Activated CD4-positive, alpha-beta T cell treated with anti-CD3 and anti-CD28 coated beads for 1 hour (primary cell): ENCODE data around the gene TMEM140.
"Not testable (repeated sequence)": the region's sequence is repeated elsewhere in the genome, so short reads cannot be mapped to it uniquely, and the experiment has no call there.

ENCODE experiments used
- DNase-seq: peaks from one replicate; pipeline ENCODE4 v3.0.0-alpha.2; 2020

The TMEM140 gene

DNA sequence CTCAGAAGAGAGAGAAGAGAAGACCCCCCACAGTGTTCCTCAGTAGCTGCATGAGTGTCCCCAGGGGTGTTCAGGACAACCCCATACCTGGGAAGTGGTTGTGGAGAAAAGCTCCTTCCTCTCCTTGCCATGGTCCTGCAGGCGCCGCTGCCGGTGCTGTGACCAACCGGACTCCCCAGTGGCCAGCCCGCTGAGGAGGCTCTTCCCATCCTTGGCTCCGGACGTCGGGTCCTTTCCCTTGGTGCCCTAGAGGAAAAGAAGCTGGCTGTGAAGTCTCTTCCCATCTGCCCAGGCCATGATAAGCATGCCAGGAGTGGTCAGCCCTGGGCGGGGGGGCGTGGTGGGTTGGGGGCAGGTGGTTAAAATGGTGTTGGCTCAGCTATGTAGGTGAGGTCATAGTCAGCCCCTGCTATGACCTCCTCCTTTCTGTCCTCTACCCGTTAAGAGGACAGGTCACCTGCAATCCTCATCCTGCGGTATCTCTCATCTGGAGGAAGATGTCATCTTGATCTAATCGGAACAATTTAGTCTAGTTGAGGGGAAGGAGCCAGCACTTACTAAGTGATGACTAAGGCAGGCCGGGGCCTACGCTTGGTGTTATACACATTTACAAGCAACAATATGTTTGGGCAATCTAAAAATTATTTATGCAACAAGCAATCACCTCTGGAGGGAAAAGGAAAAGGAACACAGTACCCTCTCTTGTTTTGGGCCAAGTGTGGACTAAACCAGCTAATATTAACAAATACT lies 50.2 kb downstream of the TMEM140 start:
- DNase-seq = no peak

DNA sequence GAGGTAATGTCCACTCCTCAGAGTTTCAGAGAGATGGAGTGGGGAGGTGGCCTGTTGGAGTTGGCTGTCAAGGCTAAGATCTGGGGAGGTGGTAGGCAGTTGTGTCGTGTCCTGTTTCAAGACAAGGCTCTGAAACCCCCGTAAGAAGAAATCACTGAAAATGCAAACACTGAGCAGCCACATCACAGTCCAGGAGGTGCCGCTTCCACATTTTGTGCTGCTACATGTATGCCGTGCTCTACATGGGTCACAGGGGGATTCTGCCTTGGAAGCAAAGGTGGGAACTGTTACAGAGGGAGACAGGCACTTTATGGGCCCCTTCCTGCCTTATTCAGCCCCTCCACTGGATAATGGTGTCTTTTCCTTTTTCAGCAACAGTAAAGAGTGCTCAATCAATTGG lies 51.6 kb downstream of the TMEM140 start:
- DNase-seq = no peak

- no peak for DNase-seq
Measured at GRCh38 chr7:135200821-135201331, 53.0 kb downstream of the TMEM140 start.

DNA sequence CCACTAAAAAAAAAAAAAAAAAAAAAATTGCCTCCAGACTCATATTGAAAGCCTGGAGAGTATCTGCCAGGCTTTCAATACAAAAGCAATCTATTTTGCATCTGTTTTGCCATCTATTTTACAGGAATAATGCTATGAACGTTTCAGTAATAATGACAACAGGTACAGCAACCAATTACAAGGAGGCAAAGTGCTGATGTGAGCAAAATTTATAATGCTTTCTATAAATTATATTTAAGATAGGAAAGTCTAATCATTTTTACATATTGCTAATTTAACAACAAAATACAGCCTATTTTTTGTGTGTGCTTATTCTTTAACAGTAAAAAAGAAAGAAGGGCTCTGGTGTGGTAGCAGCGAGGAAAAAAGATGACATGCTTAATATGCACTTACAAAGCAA lies 53.5 kb downstream of the TMEM140 start:
- DNase-seq = no peak

DNA sequence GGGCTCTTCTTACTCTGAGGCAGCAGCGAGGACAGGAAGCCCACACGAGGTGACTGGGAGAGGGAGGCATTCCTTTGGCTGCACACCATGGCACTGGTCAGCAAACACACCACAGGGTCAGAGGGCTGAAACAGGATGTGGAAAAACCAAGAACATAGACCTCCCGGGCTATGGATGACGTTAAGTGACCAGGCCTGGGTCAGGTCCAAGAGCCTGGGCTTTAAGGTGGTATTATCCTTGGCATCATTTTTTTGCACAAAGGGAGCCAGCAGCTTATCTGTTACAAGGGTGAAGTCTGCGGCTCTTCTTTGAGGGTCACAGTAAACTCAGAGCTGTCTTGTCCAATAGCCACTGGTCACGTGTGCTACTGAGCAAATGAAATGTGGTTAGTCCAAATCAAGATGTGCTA lies 56.5 kb downstream of the TMEM140 start:
- DNase-seq = no peak

DNA sequence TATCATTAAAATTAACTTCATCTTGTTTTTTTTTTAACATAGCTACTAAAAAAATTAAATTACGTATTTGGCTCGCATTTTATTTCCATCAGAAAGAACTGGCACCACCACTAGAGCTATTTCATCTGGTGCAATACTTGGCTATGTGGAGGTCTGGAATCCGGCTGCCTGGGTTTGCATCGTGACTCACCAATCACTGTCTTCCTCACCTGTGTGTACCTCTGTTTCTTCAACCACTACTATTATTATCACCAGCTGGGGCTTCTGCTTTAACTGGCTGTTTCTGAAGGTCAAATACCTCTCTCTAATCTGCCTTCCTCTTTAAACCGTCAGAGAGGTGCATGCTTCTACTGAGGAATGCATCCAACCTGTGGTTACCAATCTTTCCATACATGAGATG lies 57.0 kb downstream of the TMEM140 start:
- no peak for DNase-seq

DNA sequence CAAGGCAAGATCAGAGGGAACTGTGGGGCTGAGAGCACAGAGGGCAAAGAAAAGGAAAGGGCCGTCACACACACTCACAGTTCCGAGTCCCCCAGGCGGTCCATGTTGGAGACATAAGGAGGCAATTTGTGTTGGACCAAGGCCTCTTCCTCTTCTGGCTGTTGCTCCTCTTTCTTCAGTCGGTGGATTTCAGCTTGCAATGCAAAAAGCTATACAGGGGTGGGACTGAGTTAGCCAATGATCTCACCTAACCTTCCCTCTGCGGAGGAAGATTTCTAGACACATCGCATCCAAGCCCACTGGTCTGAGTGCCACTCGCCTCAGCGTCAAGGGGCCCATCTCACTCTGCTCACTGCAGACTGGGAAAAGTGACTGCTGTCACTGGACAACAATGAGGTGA lies 58.0 kb downstream of the TMEM140 start:
- DNase-seq = no peak

DNA sequence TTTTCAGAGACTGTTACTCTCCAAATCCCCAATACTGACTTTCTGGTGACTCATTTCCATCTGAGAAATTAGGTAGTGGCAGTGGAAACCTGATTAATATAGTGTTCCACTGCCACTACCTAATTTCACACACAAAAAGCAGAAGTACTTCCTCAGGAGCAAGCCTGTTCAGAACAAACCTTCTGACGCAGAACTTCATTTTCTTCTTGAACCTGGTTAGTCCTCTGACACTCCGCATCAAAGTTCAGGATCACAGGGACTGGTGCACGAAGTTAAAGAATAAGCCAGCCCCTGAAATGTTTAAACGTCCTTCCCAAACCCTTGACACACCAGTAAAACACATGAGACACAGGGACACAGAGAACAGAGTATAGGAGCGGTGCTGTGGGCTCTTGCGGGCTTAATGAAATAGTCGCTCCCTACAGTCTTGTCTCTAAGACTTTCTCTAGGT lies 59.1 kb downstream of the TMEM140 start:
- DNase-seq = no peak

DNA sequence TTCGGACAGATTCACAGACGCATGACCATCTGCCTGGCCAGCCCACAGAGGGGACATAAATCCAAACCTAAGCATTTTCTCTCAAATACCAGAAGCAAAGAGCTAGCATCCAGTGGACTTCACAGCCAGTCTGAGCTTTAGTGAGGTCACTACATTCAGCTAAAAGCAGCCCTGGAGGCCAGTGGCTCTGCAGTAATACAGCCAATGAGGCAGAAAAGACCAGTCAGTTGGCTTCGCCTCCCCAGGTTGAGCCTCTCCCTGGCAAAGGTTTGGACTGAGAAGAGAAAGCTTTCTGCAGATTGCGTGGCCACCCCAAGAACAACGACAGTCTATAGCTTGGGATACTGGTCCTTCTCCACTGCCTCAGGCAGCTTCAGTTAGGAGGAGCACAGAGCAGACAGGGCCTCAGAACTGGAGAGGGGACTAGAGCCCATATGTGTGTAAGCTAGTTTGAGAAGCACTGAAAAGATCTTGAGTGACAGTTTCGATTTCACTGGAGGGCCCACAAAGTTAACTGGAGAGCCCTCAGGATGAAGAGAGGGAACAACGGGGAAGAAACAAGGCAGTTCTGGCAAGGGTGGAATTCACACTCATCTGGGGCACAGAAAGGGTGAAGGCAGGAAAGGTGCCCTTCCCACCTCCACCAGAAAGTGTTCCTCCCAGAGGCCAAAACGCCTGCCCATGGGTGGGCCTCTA lies 59.7 kb downstream of the TMEM140 start:
- DNase-seq = no peak

DNA sequence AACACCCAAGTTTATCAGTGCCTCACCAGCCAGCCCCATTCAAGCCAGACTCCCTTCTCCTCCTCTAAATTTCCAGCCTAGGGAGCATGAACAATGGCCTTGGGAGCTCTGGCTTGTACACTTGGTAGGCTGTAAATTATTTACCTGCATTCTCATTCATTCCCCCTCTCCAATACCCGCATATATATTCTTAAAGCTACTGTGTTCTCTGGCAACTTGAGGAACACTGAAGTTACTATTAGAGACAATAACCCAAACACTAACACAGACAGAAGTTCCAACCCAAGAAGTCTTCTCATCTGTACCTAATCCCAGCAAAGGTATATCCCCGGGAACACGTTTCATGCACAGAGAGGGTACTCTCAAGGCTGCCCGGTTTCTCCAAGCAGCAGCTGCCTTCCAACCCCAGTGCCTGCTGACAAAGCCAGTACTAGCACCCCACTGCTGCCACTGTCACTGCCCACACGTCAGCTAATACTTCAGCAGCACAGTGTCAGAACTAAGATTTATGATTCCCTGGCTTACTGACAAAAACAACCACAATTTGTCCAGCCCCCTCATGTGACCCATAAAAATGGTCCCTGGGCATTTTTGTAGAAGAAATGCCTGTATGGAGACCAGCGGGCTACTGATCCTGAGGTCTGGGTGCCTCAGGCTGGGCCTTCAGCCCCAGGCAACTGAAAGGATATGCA lies 60.4 kb downstream of the TMEM140 start:
- no peak for DNase-seq

DNA sequence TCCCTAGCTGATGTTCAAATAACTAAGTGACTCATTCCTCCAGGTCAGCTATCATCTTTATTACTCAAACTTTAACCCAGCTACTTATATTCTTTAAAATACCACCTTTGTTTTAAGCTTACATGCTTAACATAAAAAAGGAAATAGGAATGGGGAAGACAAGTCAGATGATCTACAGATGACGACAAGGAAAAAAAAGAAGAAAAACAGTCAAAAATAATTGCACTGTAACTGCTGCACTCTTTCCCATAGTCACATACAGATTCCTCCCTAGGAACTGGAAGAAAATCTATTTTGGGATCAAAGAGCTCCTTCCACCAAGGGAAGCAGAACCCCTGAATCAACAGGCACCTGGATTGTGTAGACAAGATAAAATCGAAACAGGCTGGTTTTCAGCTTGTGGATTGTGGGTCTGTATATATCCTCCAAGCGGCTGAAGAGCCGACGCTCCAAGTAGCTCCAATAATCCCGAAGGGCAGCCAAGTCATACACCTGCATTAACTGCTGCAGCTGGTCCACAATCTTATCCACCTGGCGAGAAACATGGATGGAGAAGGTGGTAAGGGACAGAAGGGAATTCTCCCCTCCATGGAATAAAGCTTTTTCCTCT lies 61.5 kb downstream of the TMEM140 start:
- DNase-seq = no peak

GRCh38 chr7:135210888-135211178 lies 63.0 kb downstream of the TMEM140 start:
- DNase-seq = no peak

GRCh38 chr7:135211179-135211945 lies 63.5 kb downstream of the TMEM140 start, which contains the start of gene WDR91:
Gene WDR91, minus strand, starts transcription at chr7:135211526. Its CDS starts 24 bp downstream, at chr7:135211502.
- peak; percentile 94 for DNase-seq

DNA sequence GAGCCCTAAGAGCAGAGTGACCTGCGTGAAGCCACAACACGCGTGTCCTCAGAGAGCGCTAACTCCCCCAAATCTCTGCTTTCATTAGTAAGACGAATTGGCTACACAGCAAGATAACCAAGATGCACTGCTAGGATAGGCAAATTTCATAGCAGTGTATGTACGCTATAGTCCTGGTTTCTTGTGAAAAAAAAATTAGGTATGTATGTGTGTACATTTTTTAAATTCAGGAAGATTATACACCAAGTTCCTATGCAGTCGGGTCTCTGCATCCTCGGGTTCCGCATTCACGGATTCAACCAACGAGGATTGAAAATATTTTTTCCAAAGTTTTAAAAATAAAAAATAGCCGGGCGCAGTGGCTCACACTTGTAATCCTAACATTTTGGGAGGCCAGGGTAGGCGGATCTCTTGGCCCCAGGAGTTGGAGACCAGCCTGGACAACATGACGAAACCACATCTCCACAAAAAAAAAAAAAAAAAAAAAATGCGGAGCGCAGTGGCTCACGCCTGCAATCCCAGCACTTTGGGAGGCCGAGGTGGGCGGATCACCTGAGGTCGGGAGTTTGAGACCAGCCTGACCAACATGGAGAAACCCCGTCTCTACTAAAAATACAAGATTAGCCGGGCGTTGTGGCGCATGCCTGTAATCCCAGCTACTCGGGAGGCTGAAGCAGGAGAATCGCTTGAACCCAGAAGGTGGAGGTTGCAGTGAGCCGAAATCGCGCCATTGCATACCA lies 64.2 kb downstream of the TMEM140 start:
- not testable (repeated sequence) for DNase-seq

DNA sequence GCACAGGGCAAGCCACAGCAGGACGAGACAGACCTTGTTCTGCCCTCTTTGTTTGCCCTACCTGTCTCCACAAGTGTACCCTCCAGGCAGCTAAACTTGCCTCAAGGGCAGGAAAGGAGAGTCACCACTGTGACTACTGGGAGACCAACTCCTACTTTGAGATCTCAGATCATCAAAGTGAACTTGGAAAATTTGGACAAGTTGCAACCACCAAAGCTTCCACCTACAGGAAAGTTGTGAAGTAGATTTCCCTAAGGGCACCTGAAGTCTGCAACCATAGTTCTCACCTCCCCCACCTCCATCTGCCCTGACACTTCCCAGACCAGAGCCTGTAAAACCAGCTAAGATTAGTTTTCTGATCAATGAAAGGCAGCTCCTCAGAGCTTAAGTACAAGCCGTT lies 66.0 kb downstream of the TMEM140 start:
- no peak for DNase-seq

- DNase-seq = no peak
Measured at GRCh38 chr7:135215180-135215579, 67.3 kb downstream of the TMEM140 start.

DNA sequence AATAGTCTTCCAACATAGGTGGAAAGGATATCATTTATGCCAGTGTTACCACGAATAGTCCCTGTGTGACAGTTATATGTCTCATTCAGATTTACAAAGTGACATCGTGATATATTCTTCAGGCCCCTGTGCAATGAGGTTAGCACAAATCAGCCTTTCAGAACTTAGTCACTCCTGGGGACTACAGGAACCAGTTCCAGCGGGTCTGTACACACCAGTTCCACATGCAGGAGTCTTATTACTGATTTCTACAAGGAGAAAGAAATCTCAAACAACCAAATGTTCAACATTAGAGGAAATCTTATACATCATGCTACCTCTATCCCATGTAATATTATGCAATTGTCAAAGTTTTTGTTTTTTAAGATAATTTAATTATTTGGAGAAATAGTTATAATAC lies 67.8 kb downstream of the TMEM140 start:
- DNase-seq = no peak
